ENCODE results near the gene FMO1. TPM values are rescaled to one million over a fixed set of nuclear protein-coding genes. Genes with fewer than 3 reads are reported as not detected.

Gene FMO1
- total RNA-seq, 2 donors from 2014 or later: 0.28 TPM; not detected in 1

GRCh38 chr1:171261336-171261735 lies 13.0 kb downstream of the FMO1 start:
- Histone ChIP-seq H3K4me1 (replicated peaks) (peaks cover 4% of the 10 kb centered on the region), H3K9me3 (no peaks in the 10 kb centered on the region), H3K27ac (no peak overlapping the region), H3K4me3 (no peak overlapping the region), H3K36me3 (no peaks in the 10 kb centered on the region), H3K27me3 (replicated peaks; ENCODE audit: insufficient read depth) (no peaks in the 10 kb centered on the region)
- TF ChIP-seq POLR2AphosphoS5 (IDR thresholded peaks at IDR 0.05) (no peak), POLR2A (IDR thresholded peaks at IDR 0.05) (no peak), CTCF (IDR thresholded peaks at IDR 0.05) (no peak)
- no peak for DNase-seq (ENCODE audit: low spot score)
- intact Hi-C loops (cut with DNase I): no loop called here
- 82% methylated on average over 4 of the region's 4 CpGs for WGBS

GRCh38 chr1:171263901-171264300 lies 15.6 kb downstream of the FMO1 start:
- Histone ChIP-seq H3K4me1 (replicated peaks) (peaks cover 4% of the 10 kb centered on the region), H3K4me3 (no peak overlapping the region), H3K9me3 (no peaks in the 10 kb centered on the region), H3K27me3 (replicated peaks; ENCODE audit: insufficient read depth) (no peaks in the 10 kb centered on the region), H3K36me3 (no peaks in the 10 kb centered on the region), H3K27ac (no peak overlapping the region)
- DNase-seq (ENCODE audit: low spot score): no peak
- intact Hi-C loops (cut with DNase I): no loop called here
- TF ChIP-seq POLR2A (IDR thresholded peaks at IDR 0.05): no peak
- no peak for TF ChIP-seq POLR2AphosphoS5 (IDR thresholded peaks at IDR 0.05)
- TF ChIP-seq CTCF (IDR thresholded peaks at IDR 0.05): no peak
- WGBS: 60% methylated on average over 2 of the region's 2 CpGs

GRCh38 chr1:171265686-171266085 lies 17.4 kb downstream of the FMO1 start:
- peaks cover 4% of the 10 kb centered on the region for H3K4me1 ChIP-seq (replicated peaks)
- WGBS: 36% methylated on average over 2 of the region's 2 CpGs
- no peak for TF ChIP-seq POLR2A (IDR thresholded peaks at IDR 0.05)
- TF ChIP-seq CTCF (IDR thresholded peaks at IDR 0.05): no peak
- TF ChIP-seq POLR2AphosphoS5 (IDR thresholded peaks at IDR 0.05): no peak
- H3K36me3 ChIP-seq: no peaks in the 10 kb centered on the region
- no peaks in the 10 kb centered on the region for H3K27me3 ChIP-seq (replicated peaks; ENCODE audit: insufficient read depth)
- intact Hi-C loops (cut with DNase I): no loop called here
- no peak overlapping the region for H3K4me3 ChIP-seq
- no peak overlapping the region for H3K27ac ChIP-seq
- H3K9me3 ChIP-seq: no peaks in the 10 kb centered on the region
- no peak for DNase-seq (ENCODE audit: low spot score)

- H3K27ac ChIP-seq: no peak overlapping the region
- no peak for DNase-seq (ENCODE audit: low spot score)
- peaks cover 4% of the 10 kb centered on the region for H3K4me1 ChIP-seq (replicated peaks)
These were observed 18.6 kb downstream of the FMO1 start for GRCh38 chr1:171266930-171267329.

More at GRCh38 chr1:171266930-171267329, 18.6 kb downstream of the FMO1 start:
- intact Hi-C loops (cut with DNase I): no loop called here
- Histone ChIP-seq H3K9me3 (no peaks in the 10 kb centered on the region), H3K27me3 (replicated peaks; ENCODE audit: insufficient read depth) (no peaks in the 10 kb centered on the region), H3K36me3 (no peaks in the 10 kb centered on the region), H3K4me3 (no peak overlapping the region)
- TF ChIP-seq POLR2A (IDR thresholded peaks at IDR 0.05): no peak
- no peak for TF ChIP-seq POLR2AphosphoS5 (IDR thresholded peaks at IDR 0.05)
- no peak for TF ChIP-seq CTCF (IDR thresholded peaks at IDR 0.05)
- WGBS: 51% methylated on average over 4 of the region's 4 CpGs

Data from prostate gland (tissue), 2 donors.